Activated CD4-positive, alpha-beta T cell treated with anti-CD3 and anti-CD28 coated beads, Interleukin-2, amount 10 ng/mL, durations not matched to agents 24 days and 14 days (primary cell): ENCODE data around the gene MMP23B. TPM values are rescaled to one million over a fixed set of nuclear protein-coding genes. Genes with fewer than 3 reads are reported as not detected.

Experiments
- DNase-seq: peaks from one replicate; pipeline ENCODE4 v3.0.0; 2022
- H3K27ac Mint-ChIP-seq: one replicate; pipeline ENCODE4 v1.8.0; 2022; ENCODE audit warnings: mild to moderate bottlenecking, mixed read lengths
- H3K27me3 Mint-ChIP-seq: one replicate; pipeline ENCODE4 v1.8.0; 2022; ENCODE audit warnings: mixed read lengths
- H3K36me3 Mint-ChIP-seq: one replicate; pipeline ENCODE4 v1.8.0; 2022; ENCODE audit warnings: low read depth, mild to moderate bottlenecking, mixed read lengths
- H3K4me1 Mint-ChIP-seq: one replicate; pipeline ENCODE4 v1.8.0; 2021; ENCODE audit warnings: mixed read lengths
- H3K4me3 Mint-ChIP-seq: one replicate; pipeline ENCODE4 v1.8.0; 2022; ENCODE audit warnings: mild to moderate bottlenecking, moderate library complexity, mixed read lengths
- H3K9me3 Mint-ChIP-seq: one replicate; pipeline ENCODE4 v1.8.0; 2021; ENCODE audit warnings: mixed read lengths
- intact Hi-C: fragments of 100-400 bp; cut with micrococcal nuclease; formaldehyde crosslinking; loops from one replicate; pipeline ENCODE4 v1.15.1; 2023
- total RNA-seq: library from RNA; stranded (reverse); gene quantifications from 2 replicates; pipeline ENCODE4 v1.2.3, GENCODE V29; 2022

MMP23B gene
- total RNA-seq, 1 donor from 2014 or later = 1.5 TPM

DNA sequence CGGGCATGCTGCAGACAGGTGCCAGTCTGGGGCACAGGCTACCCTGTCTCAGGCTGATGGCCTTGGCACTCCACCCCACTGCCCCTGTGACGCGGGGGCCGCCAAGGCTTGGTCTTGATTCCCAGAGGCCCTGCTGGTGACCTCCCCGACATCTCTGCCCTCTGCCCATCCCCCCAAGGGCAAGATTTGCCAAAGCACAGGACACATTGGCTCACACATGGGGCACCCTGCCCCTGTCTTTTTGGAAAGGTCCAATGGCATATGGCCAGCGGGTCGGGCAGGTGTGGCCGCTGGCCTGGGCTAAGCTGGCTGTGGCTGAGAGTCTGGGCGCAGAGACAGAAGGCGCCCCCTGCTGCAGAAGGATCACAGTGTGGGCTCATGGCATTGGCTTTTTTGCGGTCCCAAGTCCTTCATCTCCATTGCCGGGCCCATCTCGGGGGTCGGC, 12.0 kb upstream of the MMP23B start:
- Mint-ChIP-seq H3K27ac (no peak overlapping the region), H3K36me3 (no peaks in the 10 kb centered on the region), H3K9me3 (no peaks in the 10 kb centered on the region), H3K4me1 (peaks cover 10% of the 10 kb centered on the region), H3K4me3 (no peak overlapping the region), H3K27me3 (no peaks in the 10 kb centered on the region)
- intact Hi-C loops = no loop called here
- no peak for DNase-seq

- Mint-ChIP-seq H3K36me3 (no peaks in the 10 kb centered on the region), H3K9me3 (no peaks in the 10 kb centered on the region), H3K27ac (no peak overlapping the region), H3K27me3 (no peaks in the 10 kb centered on the region), H3K4me3 (no peak overlapping the region), H3K4me1 (peaks cover 9% of the 10 kb centered on the region)
- intact Hi-C loops = no loop called here
- no peak for DNase-seq
These were observed 11.4 kb upstream of the MMP23B start for GRCh38 chr1:1620433-1621139.

DNA sequence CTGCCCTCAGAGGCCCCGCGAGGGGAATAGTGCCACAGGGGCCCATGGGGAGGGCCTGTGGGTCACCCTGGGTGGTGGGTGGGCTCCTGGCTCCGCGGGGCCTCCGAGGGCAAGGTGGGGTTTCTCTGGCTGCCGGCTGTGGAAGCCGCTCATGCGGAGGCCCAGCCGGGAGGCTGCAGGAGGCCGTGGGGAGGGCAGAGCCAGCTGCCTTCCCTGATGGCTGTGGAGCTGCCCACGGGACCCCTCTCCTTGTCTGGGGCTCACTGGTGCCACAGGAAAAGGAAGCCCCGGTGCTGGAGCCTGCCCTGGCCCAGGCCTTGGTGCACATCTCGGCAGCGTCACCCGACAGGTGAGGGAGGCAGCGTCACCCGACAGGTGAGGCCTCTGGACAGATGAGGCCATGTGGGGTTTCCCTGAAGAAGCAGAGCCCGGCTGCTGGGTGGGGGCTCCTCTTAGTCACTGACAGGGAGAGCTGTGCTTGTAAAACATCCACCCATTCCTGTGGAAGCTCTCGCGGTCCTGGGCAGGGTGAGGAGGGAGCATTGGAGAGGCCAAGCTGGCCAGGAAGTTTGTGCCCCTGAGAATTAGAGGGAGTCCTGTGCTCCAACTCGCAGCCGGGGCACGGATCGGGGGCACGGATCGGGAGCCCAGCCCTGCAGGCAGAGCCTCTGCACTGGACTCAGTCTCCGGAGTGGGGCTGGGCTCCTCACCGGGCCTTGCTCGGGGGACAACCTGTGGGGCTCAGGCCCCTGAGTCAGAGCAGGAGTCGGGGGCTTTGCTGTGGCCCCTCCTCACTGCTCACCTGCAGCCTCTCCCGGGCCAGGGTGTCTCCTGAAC, 10.6 kb upstream of the MMP23B start:
- H3K27me3 Mint-ChIP-seq = no peaks in the 10 kb centered on the region
- no peak overlapping the region for H3K27ac Mint-ChIP-seq
- no peak for DNase-seq
- no peaks in the 10 kb centered on the region for H3K9me3 Mint-ChIP-seq
- intact Hi-C loops = no loop called here
- peaks cover 9% of the 10 kb centered on the region for H3K4me1 Mint-ChIP-seq
- no peaks in the 10 kb centered on the region for H3K36me3 Mint-ChIP-seq
- H3K4me3 Mint-ChIP-seq = no peak overlapping the region

DNA sequence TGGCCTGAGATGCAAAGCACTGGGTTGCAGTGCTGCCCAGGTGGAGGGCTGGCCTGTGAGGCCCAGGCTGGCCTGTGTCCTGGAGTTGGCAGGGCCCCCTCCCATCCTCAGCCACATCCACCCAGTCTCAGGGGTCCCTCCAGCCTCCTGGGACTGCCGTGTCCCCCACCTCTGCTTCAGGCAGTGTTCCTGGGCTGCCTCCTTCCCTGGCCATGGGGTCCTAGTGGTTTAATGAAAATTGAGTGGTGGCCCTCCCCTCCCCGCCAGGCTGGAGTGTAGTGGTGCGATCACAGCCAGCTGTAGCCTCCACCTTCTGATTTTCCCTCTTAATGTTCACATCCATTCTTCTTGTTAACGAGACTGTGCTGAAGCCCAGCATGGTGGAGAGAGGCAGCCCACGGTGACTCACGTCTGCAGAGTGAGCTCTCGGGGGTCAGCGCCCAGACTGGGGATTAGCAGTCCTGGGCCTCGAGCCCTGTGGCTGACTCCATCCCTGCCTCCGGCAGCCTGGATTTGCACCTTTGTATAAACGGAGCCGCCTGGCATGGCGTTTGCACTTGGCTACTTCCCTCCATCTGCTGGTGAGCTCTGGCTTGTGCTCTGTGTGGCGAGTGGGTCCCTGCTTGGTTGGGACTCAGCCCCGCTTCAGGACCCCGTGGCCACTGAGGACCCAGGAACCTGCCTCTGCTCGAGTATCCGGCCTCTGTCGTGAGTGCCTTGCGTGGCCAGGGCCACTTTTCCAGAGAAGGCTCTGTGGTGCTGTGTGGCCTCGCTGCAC, 9.8 kb upstream of the MMP23B start:
- intact Hi-C loops = no loop called here
- H3K4me3 Mint-ChIP-seq = no peak overlapping the region
- H3K4me1 Mint-ChIP-seq = peaks cover 4% of the 10 kb centered on the region
- no peak for DNase-seq
- H3K27me3 Mint-ChIP-seq = no peaks in the 10 kb centered on the region
- H3K27ac Mint-ChIP-seq = no peak overlapping the region
- no peaks in the 10 kb centered on the region for H3K36me3 Mint-ChIP-seq
- no peaks in the 10 kb centered on the region for H3K9me3 Mint-ChIP-seq

GRCh38 chr1:1622788-1623094, 9.2 kb upstream of the MMP23B start:
- H3K4me3 Mint-ChIP-seq = no peak overlapping the region
- H3K4me1 Mint-ChIP-seq = no peaks in the 10 kb centered on the region
- no peaks in the 10 kb centered on the region for H3K36me3 Mint-ChIP-seq
- no peak for DNase-seq
- intact Hi-C loops = no loop called here
- no peak overlapping the region for H3K27ac Mint-ChIP-seq
- H3K9me3 Mint-ChIP-seq = no peaks in the 10 kb centered on the region
- no peaks in the 10 kb centered on the region for H3K27me3 Mint-ChIP-seq

DNA sequence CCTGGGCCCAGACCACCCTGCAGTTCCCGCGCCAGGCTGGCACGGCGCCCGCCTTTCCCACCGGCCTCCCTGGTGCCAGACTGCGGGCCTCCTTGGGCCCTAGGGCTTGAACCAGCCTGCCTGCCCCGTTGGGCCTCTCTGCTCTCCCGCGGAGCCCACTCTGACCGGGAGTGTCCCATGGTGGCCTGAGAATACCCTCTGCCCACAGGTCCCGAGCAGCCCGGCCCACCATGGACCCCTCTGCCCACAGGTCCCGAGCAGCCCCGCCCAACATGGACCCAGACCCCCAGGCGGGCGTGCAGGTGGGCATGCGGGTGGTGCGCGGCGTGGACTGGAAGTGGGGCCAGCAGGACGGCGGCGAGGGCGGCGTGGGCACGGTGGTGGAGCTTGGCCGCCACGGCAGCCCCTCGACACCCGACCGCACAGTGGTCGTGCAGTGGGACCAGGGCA, 8.8 kb upstream of the MMP23B start:
- H3K36me3 Mint-ChIP-seq = no peaks in the 10 kb centered on the region
- no peak for DNase-seq
- no peak overlapping the region for H3K27ac Mint-ChIP-seq
- intact Hi-C loops = no loop called here
- no peaks in the 10 kb centered on the region for H3K4me1 Mint-ChIP-seq
- H3K9me3 Mint-ChIP-seq = no peaks in the 10 kb centered on the region
- H3K4me3 Mint-ChIP-seq = no peak overlapping the region
- H3K27me3 Mint-ChIP-seq = no peaks in the 10 kb centered on the region

DNA sequence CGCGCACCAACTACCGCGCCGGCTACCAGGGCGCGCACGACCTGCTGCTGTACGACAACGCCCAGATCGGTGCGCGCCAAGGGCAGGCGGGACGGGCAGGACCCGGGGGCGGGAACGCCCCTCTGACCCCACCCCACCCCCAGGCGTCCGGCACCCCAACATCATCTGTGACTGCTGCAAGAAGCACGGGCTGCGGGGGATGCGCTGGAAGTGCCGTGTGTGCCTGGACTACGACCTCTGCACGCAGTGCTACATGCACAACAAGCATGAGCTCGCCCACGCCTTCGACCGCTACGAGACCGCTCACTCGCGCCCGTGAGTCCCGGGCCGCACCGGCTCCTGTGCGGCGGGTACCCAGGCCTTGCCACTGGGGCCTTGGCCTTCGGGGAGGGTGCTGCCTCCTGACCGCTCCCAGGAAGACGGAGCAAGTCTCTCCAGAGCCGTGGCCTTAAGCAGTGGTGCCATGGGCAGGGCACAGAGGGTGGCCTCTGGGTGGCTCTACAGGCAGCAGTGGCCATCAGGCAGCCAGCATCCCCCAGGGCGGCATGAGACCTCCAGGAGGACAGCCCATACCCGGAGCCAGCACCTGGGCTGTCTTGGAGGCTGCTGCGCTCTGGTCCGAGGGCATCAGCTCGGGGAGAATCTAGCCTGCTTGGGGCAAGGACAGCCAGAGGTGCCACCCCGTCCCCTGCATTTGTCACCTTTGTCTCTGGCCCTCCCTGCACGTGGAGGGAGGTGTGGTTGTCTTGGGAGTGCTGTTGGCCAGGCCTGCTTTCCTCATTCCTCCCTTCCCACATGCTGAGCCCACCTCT, 8.1 kb upstream of the MMP23B start:
- intact Hi-C loops = no loop called here
- DNase-seq = no peak
- no peaks in the 10 kb centered on the region for H3K4me1 Mint-ChIP-seq
- no peaks in the 10 kb centered on the region for H3K36me3 Mint-ChIP-seq
- no peaks in the 10 kb centered on the region for H3K9me3 Mint-ChIP-seq
- H3K4me3 Mint-ChIP-seq = no peak overlapping the region
- no peaks in the 10 kb centered on the region for H3K27me3 Mint-ChIP-seq
- H3K27ac Mint-ChIP-seq = no peak overlapping the region

GRCh38 chr1:1624443-1625403, 7.2 kb upstream of the MMP23B start:
- Mint-ChIP-seq H3K27me3 (no peaks in the 10 kb centered on the region), H3K4me3 (no peak overlapping the region), H3K9me3 (no peaks in the 10 kb centered on the region), H3K27ac (no peak overlapping the region), H3K4me1 (no peaks in the 10 kb centered on the region), H3K36me3 (no peaks in the 10 kb centered on the region)
- intact Hi-C loops = no loop called here
- DNase-seq = no peak

DNA sequence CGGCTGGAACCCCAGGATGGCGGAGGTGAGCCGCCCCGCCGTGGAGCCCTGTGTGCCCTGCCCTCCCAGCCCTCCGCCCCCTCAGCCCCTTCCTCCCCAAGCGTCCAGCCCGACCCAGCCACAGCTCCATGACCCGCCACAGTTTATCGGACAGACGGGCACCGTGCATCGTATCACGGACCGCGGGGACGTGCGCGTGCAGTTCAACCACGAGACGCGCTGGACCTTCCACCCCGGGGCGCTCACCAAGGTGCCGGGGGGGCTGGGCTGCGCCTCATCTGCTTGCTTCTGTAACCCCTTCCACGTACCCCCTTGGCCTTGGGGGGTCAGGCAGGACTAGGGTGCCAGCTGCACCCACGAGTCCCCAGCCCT, 6.6 kb upstream of the MMP23B start:
- Mint-ChIP-seq H3K9me3 (no peaks in the 10 kb centered on the region), H3K36me3 (peaks cover 2% of the 10 kb centered on the region), H3K4me3 (no peak overlapping the region), H3K4me1 (peaks cover 2% of the 10 kb centered on the region), H3K27me3 (peaks cover 2% of the 10 kb centered on the region), H3K27ac (no peak overlapping the region)
- intact Hi-C loops = no loop called here
- DNase-seq = no peak

DNA sequence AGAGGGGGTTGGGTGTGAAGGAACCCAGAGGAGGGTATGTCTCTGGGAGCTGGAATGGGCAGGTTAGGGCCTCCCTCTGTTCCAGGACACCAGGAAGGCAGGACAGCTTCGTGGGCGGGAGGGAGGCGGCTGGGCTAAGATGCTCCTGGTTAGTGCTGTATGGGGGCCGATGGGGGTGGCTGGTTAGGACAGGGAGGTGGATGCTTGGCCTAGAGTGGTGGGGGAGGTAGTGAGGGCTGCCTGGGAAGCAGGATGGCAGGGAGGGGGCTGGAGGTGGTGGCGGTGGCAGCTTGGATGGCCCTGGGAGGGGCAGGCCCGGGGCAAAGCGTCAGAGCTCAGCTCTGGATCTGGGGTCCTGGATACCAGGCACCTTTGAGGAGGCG, 6.2 kb upstream of the MMP23B start:
- Mint-ChIP-seq H3K9me3 (no peaks in the 10 kb centered on the region), H3K36me3 (peaks cover 2% of the 10 kb centered on the region), H3K27me3 (peaks cover 2% of the 10 kb centered on the region), H3K4me3 (no peak overlapping the region), H3K4me1 (peaks cover 2% of the 10 kb centered on the region), H3K27ac (no peak overlapping the region)
- no peak for DNase-seq
- intact Hi-C loops = no loop called here

- Mint-ChIP-seq H3K27ac (no peak overlapping the region), H3K27me3 (peaks cover 3% of the 10 kb centered on the region), H3K4me1 (peaks cover 2% of the 10 kb centered on the region), H3K9me3 (no peaks in the 10 kb centered on the region), H3K36me3 (peaks cover 2% of the 10 kb centered on the region), H3K4me3 (no peak overlapping the region)
- peak; percentile 56 for DNase-seq
- intact Hi-C loops = no loop called here
These were observed 5.5 kb upstream of the MMP23B start for GRCh38 chr1:1626207-1627141.

- peaks cover 4% of the 10 kb centered on the region for H3K27me3 Mint-ChIP-seq
- peak; percentile 58 for DNase-seq
- no peak overlapping the region for H3K4me3 Mint-ChIP-seq
- intact Hi-C loops = no loop called here
- no peaks in the 10 kb centered on the region for H3K9me3 Mint-ChIP-seq
- no peak overlapping the region for H3K27ac Mint-ChIP-seq
- H3K36me3 Mint-ChIP-seq = peaks cover 2% of the 10 kb centered on the region
- peaks cover 4% of the 10 kb centered on the region for H3K4me1 Mint-ChIP-seq
These were observed 4.6 kb upstream of the MMP23B start for GRCh38 chr1:1627261-1627828.
